GM12878 (cell line): Measurements from ENCODE around the gene MMP7.
A peak's percentile ranks its signal among the peaks of the same experiment; 100 is the strongest.

Source experiments
- BACH1 ChIP-seq: fragments of 450-650 bp; IDR thresholded peaks from 2 replicates; pipeline ENCODE4 v1.6.1; 2017; ENCODE audit warnings: mild to moderate bottlenecking, borderline replicate concordance
- BHLHE40 ChIP-seq, 2 experiments: fragments of 450-650 bp in 1 of 2; IDR thresholded peaks; 2 replicates each; pipeline ENCODE4 v1.6.1; 2011 to 2017; ENCODE audit warnings: low read depth in 2 of 2, borderline replicate concordance in 1 of 2, improper control_type of control experiment in 1 of 2, low read length in 1 of 2, mild to moderate bottlenecking in 1 of 2
- CTCF ChIP-seq, 3 experiments: IDR thresholded peaks in 2 of 3; conservative IDR thresholded peaks in 1 of 3; 2 replicates each; pipeline ENCODE4 v1.5.1; 2011; ENCODE audit warnings: low read depth in 3 of 3, low read length in 3 of 3, mild to moderate bottlenecking in 3 of 3, control low read depth in 2 of 3, moderate library complexity in 2 of 3, inconsistent platforms in 1 of 3, mixed read lengths in 1 of 3; ENCODE audit not compliant: control insufficient read depth in 2 of 3, insufficient read depth in 1 of 3; ENCODE audit errors: extremely low read depth in 1 of 3
- EZH2 ChIP-seq: IDR thresholded peaks from 2 replicates; pipeline ENCODE4 v1.6.1; 2012; ENCODE audit warnings: low read depth, mild to moderate bottlenecking, control low read depth, inconsistent platforms, low read length, borderline replicate concordance; ENCODE audit not compliant: control insufficient read depth
- JUND ChIP-seq: IDR thresholded peaks from 2 replicates; pipeline ENCODE4 v1.6.1; 2012; ENCODE audit warnings: low read depth, mild to moderate bottlenecking, low read length, improper control_type of control experiment, moderate library complexity
- RELA ChIP-seq: fragments of 450-650 bp; IDR thresholded peaks from 2 replicates; pipeline ENCODE4 v1.8.0; 2014; ENCODE audit warnings: borderline replicate concordance; ENCODE audit not compliant: partially characterized antibody
- SP1 ChIP-seq: IDR thresholded peaks from one replicate; pipeline ENCODE4 v1.6.1; 2011; ENCODE audit warnings: low read depth, low read length

DNA sequence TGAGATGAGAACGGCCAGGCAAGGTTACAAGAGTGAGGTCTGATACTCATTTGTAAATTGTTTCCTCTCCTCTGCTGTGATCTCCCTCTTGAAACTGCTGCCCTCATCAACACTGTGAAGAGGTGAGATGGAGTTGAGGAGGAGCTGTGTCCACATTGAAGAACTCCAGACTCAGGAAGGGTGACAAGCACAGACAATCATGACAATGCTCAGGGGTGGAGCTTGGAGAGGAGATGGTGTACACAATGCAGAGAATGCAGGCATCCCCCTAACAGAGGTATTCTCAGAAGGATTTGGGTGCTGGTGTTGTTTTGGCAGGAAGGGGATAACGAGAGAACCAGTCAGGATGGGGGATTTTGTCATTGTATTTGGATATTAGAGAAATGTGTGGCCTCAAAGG is 21.5 kb upstream of the MMP7 start:
- TF ChIP-seq JUND (no peak), CTCF (IDR thresholded peaks at IDR 0.05 in 2 of 3, conservative IDR thresholded peaks at IDR 0.05 in 1 of 3; ENCODE audit: control insufficient read depth in 2 of 3, extremely low read depth in 1 of 3, insufficient read depth in 1 of 3, low read depth in 3 of 3, low read length in 3 of 3) (no peak), BHLHE40 (IDR thresholded peaks at IDR 0.05; ENCODE audit: borderline replicate concordance in 1 of 2, low read depth in 2 of 2, low read length in 1 of 2) (no peak), BACH1 (0 out of 2 replicates have a peak, but pooled peaks have one; percentile 18), EZH2 (no peak), RELA (no peak), SP1 (no peak)
